ENCODE data around the gene SAG.

SAG gene

DNA sequence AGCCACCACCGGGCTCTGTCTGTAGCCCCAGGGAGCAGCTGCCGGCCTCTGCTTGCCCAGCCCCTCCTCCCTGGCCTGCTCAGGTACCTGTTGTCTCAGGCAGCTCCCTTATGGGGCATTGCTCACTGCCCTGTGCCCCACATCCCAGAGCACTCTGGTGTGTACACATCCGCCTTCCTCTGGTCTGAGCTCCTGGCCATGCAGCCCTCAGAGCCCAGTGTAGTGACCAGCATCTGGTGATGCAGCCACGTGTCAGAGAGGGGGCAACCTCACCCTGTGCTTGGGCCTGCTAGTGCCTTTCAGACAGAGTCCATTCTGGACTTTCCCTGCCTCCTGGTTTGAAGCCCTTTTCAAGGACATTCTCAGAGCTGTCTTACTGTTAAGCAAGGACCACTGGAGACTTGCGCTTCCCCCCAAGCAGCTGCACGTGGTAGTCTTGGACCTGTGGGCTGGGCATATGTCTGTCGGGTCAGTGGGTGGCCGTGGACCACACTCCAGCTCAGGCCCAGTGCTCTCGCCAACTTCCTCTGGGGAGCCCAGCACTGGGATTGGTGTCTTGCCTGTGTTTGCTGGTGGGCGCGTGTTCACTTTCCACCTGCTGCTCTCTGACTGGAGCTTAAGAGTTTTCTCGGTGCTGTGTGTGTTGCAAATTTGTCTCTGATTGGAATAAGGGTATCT is 77.3 kb downstream of the SAG start:
- no peak for DNase-seq

DNA sequence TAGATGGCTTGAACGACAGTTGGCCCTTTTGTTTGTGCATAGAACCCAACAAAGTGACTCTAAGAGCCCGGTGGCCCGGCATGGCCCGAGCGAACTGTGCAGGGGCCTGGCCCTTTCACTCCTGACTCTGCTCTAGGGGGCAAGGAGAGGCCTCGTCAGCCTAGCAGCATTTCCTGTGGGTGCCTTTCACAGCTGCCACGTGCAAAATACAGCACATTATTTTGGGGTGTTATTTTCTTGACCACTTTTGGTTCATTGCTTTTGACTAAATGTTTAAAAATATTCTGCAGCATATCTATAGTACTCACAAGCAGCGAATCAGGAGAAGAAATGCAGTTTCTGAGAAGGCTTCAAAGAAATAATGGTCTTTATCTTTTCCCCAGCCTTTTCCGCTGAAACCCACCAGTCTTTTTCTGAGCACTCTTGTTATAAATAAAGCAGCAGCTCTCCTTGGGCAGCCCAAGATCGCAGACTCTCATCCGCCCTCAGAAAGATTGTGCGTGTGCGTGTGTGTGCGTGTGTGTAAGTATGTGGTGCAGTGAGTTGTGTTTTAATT is 78.0 kb downstream of the SAG start:
- peak; percentile 27 for DNase-seq

DNA sequence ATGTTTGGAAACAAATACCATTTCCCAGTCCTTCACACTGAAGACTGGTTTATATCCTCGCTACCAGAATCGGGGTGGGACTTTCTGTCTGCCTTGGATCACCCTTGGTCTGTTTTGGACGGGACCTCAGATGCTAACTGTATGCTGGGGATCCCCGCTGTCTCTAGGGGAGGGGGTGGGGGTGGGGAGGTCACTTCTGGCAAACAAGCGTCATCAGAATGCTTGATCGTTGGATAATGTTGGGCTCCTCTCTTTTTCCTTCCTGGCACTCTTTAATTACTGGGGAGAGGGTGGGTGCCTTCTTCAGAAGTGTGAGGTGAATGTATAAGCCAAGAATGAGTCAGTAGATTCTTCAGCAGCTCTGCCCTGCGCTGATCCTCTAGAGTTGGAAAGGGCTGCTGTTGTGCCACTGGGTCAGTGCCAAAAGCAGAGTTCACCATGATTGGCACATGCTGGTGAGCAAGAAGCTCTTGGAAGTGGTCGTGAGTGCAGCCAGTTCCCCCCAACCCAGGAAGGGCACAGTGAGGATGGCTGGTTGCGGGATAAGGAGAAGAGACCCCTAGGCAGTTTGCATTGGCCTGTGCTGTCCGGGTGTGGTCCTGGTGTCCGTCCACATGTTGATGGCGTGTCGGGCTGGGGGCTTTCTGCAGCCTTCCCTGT is 78.9 kb downstream of the SAG start:
- no peak for DNase-seq

DNA sequence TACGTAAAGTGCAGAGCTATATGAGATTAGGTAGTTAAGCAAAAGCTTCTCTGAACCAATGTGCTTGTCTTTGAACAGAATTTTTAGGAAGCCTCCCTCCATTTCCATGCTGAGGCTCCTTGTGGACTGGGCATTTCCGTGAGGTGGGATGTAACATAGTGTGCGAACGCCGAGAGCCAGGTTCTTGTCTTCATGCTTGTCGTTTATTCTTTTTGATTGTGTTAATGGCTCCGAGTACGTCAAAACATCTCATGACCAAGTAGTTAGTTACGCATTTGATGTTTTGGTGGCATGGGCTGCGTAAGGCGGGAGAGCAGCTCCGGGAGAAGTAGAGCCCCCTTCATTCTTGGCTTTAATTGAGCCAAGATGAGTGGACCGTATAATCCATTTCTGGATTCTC is 79.6 kb downstream of the SAG start:
- DNase-seq, result no peak

DNA sequence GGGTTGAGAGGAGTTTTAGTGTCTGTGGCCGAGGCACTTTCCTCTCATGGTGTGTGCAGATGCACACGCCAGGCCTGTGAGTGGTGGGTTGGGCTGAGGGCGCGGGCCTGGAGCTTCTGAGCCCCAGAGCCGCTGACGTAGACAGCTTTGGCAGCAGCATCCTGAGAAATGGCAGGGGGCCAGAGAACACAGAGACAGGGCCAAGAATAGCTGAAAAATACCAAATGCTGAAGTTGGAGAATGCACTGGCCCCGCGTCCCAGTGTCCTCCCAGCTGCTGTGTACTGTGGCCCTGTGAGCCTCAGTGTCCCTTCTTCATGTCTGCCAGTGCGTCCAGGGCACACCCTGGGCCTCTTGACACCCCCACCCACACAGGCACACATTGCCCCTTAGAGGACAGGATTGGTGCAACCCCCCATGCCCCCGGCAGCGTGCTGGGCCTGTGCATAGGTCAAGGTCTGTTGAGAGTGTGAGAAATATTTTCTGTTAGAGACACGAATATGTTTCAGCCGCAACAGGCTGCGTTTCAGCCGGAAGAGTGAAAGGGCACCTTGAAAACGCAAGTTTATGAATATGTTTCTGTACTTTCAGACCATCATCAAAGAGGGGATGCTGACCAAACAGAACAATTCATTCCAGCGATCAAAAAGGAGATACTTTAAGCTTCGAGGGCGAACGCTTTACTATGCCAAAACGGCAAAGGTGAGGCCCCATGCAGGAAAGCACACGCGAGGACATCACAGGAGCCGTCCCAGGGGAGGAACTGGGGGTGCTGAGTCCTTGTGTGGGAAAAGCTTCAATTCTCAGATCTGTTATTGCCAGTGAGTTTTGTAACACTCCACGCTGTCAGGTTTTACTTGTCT is 80.3 kb downstream of the SAG start:
- DNase-seq, result no peak

DNA sequence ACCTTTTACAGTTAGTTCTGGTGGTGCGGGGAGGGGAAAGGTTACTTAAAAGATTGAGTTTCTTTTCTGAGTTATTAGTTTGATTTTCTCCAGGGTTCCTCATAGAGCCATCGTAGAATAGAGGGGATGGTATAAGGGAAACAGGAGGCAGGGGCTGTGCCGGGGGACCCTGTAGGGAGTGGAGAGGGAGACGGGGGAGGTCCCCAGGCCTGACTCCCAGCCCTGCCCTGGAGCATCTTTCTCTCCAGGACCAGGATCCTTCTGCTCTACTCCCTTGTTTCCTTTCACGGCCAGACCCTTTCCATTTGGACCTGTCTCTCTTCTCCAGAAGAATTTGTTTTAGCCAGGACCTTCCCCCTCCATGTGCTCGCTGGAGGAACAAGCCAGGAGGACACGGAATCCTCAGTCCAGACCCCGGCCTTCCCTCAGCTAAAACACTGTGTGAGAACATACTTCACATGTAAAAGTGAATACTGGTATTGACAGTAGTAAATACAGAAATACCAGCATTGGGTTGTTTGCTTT is 82.0 kb downstream of the SAG start:
- no peak for DNase-seq

DNA sequence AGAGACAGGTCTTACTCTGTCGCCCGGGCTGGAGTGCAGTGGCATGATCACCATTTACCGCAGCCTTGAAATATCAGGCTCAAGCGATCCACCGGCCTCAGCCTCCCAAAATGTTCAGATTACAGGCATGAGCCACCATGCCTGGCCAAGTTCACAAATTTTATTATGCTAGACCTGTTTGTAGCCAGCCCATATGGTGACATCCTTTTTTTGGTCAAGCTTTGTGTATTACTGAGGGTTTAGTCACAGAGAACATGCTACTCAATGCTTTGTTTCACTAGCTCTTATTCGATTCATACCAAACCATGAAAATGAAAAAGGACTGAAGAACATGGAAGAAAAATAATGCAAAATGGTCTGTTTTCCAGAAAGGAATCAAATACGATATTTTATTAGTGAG is 88.1 kb downstream of the SAG start:
- DNase-seq, result no peak
